Activated CD8-positive, alpha-beta memory T cell treated with anti-CD3 and anti-CD28 coated beads for 1 hour (primary cell): ENCODE measurements around the gene ZNF134.

Experiments
- DNase-seq, 2 donors: peaks; one replicate each; pipeline ENCODE4 v3.0.0-alpha.2; 2020; ENCODE audit warnings: low read depth in 1 of 2; ENCODE audit errors: extremely low read depth in 1 of 2

Gene ZNF134

DNA sequence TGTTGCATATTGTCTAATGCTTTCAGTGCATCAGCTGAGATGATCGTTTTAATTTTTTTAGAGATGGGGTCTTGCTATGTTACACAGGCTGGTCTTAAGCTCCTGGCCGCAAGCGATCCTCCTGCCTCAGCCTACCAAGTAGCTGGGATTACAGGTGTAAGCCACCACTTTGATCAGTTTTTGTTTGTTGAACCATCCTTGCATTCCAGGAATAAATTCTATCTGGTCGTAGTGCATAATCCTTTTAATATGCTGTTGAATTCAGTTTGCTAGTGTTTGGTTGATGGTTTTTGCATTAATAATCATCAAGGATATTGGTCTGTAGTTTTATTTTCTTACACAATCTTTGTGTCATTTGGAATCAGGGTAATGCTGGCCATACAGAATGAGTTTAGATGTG, 23.3 kb downstream of the ZNF134 start:
- no peak for DNase-seq

DNA sequence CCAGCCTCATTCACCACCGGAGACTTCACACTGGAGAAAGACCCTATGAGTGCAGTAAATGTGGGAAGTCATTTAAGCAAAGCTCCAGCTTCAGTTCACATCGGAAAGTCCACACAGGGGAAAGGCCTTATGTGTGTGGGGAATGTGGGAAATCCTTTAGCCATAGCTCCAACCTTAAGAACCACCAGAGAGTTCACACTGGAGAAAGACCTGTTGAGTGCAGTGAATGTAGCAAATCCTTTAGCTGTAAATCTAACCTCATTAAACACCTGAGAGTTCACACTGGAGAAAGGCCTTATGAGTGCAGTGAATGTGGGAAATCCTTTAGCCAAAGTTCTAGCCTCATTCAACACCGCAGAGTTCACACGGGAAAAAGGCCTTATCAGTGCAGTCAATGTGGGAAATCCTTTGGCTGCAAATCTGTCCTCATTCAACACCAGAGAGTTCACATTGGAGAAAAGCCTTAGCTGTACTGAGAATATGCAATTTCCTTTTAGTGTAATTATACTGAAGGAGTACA, 27.7 kb downstream of the ZNF134 start:
- no peak for DNase-seq

DNA sequence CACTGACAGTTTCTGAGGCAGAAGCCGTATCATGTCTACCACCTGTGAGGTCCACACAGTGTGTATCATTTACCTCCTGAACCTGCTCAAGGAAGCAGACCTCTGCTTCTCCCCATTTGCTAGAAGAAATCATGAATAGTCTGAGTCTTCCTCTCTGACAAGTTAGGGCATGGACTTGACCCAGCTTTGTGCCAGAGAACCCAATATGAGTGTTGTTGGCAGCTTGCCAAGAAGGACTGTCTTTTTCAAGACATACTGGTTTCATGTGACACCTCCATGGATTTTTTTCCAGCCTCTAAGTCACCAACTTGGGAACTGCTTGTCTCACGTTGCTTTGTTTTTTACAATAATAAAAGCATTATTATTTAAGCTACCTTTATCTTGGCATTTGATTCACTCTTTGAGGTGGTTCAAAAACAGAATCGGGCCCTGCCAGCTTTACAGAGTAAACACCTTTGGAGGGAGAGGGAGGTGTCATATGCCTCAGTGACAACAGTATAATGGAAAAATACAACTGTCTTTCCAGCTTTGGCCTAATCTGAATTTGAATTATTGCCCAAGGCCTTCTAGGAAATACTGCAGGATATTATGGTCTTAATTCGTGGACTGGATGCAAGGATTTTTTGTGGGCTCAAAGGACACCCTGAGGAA, 28.5 kb downstream of the ZNF134 start:
- no peak for DNase-seq

DNA sequence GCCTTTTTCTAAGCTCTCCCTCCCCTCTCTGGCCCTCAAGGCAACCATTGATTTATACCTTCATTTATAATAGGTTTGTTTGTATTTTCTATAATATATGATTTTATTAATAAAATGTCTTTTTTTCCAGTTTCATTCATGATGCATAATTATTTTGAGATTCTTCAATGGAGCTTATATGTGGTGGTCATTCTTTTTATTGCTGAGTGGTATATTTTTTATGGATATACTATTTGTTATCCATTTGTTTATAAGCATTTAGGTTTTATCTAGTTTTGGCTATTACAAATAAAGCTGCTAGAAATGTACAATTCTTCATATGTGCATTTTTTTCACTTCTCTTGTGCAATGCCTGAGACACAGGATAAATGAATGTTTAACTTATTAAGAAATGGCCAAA, 29.7 kb downstream of the ZNF134 start:
- DNase-seq, result no peak

DNA sequence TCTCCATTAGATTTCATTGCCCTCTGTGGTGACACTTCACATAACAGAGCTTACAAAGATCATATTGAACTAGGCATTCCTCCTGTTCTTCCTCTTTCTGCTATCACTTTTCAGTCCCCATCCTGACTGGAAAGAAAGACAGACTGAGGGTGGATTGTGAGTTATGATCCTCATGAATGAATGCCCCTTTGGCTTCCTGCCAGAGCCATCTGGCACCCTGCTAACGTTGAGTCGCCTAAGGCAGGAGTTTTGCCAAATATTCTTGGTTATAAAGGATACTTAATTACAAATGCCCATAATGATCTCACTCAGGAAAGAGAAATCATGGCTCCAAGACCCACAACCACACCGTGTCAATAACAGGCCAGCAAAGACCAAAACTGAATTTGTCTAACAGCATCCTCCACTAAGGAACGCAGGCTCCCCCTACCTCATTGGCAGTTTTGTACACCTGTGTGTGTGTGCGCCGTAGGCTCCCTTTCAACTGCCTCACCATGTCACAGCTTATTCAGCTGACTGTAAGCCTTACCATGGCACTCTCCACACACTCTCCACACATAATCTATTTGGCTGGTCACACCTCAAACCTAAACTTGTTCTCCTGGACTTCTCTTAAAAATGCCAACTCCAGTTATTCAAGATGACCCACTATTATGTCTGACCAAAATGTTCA, 34.4 kb downstream of the ZNF134 start:
- DNase-seq, result no peak

DNA sequence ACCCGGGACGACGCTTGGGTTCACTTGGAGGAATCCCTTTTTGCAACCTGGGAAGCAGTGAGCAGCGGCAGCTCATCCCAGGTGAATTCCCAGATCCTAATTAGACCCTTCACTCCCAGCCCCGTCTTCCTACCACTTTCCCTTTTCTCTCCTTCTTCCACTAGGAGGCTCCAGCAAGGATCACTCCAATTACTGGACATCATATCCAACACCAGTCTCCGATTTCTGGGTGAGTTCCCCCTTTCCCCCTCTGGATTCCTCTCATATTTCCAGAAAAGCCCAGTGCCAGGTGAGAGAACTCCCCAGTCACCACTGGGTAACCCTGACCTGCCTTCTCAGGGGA, 37.6 kb downstream of the ZNF134 start:
- no peak for DNase-seq

DNA sequence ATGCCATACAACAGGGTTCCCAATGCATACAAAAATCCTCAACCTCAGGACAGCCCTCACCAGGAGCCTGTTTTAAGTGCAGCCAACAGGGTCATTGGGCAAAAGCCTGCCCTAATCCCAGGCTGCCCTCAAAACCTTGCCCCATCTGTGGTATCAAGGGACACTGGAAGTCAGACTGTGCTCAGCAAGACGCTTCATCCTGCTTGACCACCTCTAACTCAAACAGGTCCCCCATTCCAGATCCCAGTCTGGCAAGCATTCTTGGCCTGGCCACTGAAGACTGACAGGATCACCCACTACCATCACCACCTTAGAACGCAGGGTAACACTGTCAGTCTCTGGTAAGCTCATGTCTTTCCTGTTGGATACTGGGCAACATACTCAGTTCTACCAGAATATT, 39.6 kb downstream of the ZNF134 start:
- DNase-seq, result no peak

DNA sequence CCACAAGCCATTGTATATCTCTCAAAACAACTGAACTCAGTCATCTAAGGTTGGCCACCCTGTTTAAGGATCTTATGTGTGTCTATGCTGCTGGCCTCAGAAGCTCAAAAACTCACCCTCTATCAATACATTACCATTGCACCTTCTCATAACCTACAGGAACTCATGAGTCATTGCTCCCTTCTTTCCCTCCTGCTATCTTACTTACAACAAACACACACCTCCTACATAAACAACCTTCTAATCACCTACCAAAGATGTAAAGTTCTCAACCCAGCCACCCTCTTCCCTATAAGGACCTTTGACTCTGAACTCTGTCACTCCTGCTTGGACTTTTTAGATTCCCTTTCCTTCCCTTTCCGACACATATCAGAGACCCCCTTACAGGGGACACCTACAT, 41.4 kb downstream of the ZNF134 start:
- no peak for DNase-seq

DNA sequence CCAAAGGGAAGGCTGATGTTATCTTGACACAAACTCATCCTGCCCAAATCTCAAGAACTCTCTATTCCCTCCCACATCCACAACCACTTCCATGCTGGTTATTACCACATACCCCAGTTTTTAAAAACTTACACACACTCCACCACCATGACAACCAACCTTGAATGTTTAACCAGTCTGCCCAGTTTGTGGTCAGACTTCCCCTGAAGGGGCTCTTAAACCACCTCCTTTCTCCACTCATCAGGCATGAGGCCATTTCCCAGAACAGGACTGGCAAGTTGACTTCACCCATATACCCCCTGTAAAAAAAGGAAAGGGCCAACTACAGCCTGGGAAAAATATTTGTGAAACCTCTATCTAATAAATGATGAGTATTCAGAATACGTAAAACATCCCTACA, 42.3 kb downstream of the ZNF134 start:
- DNase-seq, result no peak

DNA sequence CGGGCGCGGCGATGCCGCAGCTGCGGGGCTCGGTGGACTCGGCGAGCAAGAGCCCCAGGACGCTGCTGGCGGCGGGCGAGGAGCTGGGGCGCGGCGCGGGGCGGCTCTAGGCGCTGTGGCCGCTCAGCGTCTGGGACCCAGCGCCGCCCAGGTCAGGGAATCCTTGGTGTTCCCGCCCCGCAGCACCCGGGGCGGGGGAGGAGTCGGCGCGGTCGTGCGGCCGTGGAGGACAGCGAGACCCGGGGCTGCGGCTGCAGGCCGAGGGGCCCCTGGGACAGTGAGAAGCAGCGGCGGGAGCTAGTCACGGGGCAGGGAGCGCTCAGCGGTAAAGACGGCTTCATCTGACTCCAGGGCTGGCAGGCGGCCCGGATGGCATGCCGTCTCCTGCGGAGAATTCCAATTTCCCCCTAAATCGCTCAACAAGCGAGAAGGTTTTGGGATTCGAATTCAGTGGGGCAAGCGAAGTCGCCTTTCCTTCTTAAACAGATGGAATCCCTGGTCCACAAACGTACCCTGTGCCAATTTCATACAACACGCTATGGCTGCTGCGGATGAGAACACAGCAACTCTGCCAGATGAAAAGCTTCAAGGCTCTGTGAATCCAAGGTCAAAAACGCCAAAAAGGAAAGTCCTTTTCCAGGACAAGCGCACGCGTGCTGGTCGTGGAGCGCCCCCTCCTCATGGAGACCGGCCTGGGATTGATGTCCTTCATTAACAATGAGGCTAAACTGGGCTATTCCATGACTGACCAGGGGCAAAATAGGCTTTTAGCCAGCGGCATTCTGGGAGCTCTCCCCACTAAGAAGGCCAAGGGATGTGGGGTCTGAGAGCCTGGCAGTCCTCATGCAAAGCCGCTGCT, 50.5 kb downstream of the ZNF134 start:
- DNase-seq, result no peak

DNA sequence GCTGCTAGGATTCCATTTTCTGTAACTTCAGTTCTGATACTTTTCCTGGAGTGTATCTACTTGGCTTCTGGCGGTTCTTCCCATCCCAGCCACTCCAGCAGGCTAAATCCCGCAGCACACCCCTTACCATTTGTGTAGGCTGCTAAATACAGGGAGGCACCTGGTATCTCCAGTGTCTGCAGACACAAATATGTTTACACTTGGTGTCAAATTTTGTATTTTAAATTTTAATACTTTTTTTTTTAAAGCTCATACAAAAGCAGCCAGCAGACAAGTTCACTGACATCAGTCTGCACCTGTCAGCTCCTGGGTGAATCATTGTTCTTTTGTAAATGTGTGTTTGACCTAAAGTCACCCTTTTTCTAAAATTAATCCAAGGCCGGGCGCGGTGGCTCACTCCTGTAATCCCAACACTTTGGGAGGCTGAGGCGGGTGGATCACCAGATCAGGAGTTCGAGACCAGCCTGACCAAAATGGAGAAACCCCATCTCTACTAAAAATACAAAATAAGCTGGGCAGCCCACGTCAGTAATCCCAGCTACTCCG, 51.3 kb downstream of the ZNF134 start:
- no peak for DNase-seq

DNA sequence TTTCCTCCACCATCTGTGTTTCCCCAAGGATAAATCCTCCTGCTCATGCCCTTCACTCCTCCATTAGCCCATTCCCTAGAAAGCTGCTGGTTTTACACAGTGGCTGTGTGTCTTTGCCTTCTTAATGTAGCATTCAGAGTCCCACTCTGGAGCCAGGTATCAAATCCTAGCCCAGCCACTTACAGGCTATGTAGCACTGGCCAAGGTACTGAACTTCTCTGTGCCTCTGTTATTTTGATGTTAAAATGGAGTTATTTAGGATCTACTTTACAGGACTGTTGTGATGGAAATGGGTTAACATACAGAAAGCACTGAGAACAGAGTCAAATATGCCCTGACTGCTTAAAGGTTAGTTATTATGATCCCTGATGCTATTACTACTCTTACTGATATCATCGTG, 53.2 kb downstream of the ZNF134 start:
- no peak for DNase-seq

DNA sequence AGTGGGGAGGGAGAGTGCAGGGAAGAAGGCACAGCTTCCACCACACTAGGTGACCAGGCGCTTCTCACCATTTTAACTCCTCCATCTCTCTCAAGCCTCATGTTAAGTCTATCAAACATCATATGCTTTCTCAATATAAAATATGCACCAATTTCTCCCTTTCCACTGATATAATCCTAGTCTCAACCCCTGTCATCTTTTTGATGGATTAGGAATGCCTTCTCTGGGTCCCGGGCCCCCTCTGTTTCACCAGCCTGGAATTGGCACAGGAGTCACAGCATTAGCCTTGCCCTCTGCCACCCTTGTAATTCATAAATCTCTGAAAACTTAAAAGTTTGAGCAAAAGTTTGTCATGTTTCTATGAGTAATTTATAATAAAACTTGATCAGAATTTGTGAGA, 54.6 kb downstream of the ZNF134 start, which contains the start of gene ZSCAN4:
ZSCAN4 (plus strand) TSS at position 301 of the 400 bp plus-strand sequence. CDS start 7,211 bp downstream, outside the sequence.
- no peak for DNase-seq

DNA sequence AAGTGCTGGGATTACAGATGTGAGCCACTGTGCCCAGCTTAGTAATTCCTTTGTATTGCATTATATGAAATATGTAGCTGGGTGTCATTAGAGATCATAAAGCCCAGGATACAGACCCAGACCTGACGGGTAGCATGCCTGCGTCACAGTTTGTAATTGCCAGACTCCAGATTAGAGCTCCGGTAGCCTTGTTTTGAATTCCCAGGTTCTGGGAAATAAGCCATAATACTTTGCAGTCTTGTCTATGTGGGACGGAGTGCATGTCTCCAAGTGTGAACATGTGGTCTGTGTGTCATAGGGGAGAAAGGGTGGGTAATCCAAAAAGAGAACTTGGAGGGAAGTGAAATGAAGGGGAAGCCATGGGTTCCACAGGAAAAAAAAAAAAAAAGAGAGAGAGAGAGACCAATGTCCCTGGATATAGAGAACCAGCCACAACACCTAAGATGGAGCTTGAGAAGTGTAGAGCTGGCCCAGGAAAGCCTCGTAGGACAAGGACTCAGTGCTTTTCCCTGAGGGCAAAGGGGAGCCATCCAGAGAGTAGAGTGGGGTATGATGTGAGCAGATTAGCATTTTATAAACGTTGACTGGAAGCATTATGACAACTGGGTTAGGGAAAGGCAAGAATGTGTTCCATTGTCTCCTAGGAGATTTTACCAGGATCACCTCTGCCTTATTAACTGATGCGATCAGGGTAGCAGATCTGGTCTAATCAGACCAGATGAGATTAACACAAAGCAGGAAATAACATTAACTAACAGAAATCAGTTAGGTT, 57.3 kb downstream of the ZNF134 start:
- DNase-seq, result no peak

DNA sequence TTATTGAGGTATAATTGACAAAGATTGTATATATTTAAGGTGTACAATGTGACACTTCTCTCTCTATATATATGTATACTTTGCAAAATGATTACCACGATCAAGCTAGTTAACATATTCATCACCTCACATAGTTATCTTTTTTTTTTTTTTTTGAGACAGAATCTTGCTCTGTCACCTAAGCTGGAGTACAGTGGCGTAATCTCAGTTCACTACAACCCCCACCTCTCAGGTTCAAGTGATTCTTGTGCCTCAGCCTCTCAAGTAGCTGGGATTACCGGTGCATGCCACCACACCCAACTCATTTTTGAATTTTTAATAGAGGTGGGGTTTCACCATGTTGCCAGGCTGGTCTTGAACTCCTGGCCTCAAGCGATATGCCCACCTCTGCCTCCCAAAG, 58.4 kb downstream of the ZNF134 start:
- no peak for DNase-seq
